Heart left ventricle (tissue), 16 donors: ENCODE results near the gene LMX1A. TPM values are rescaled to one million over a fixed set of nuclear protein-coding genes. Genes with fewer than 3 reads are reported as not detected.

Experiments
- ATAC-seq, 4 donors: fragments of 200-7000 bp; cut with Tn5 transposase; one replicate each; pipeline ENCODE4 v1.9.1; 2020 to 2022; ENCODE audit warnings: moderate library complexity in 4 of 4, mild to moderate bottlenecking in 3 of 4, moderate number of reproducible peaks in 1 of 4
- DNase-seq, 5 donors: peaks; one replicate each; pipeline ENCODE4 v3.0.0-alpha.2; 2020
- H3K27ac ChIP-seq, 12 donors: fragments of 200-600 bp; sonication (generic) in 4 of 12; one replicate each; pipeline versions ENCODE4 v1.5.0 to v1.8.0; 2016 to 2022; ENCODE audit warnings: mild to moderate bottlenecking in 2 of 12
- H3K27me3 ChIP-seq, 9 donors: fragments of 200-600 bp; sonication (generic) in 2 of 9; one replicate each; pipeline versions ENCODE4 v1.5.1 to v1.8.0; 2016 to 2022; ENCODE audit warnings: mild to moderate bottlenecking in 3 of 9
- H3K36me3 ChIP-seq, 9 donors: fragments of 200-600 bp; sonication (generic) in 2 of 9; one replicate each; pipeline versions ENCODE4 v1.5.0 to v1.8.0; 2018 to 2022; ENCODE audit warnings: mild to moderate bottlenecking in 2 of 9
- H3K4me1 ChIP-seq, 12 donors: fragments of 200-600 bp; sonication (generic) in 4 of 12; one replicate each; pipeline versions ENCODE4 v1.5.0 to v1.8.0; 2016 to 2022; ENCODE audit warnings: mild to moderate bottlenecking in 3 of 12
- H3K4me3 ChIP-seq, 12 donors: fragments of 200-600 bp; sonication (generic) in 4 of 12; one replicate each; pipeline versions ENCODE4 v1.5.0 to v1.8.0; 2017 to 2022; ENCODE audit warnings: mild to moderate bottlenecking in 9 of 12, moderate library complexity in 4 of 12
- H3K9me3 ChIP-seq, 12 donors: fragments of 200-600 bp; sonication (generic) in 4 of 12; one replicate each; pipeline versions ENCODE4 v1.5.0 to v1.8.0; 2016 to 2022; ENCODE audit warnings: mild to moderate bottlenecking in 1 of 12
- POLR2A ChIP-seq, 2 donors: fragments of 450-650 bp; IDR thresholded peaks; one replicate each; pipeline ENCODE4 v1.6.1; 2017; ENCODE audit warnings: antibody characterized with exemption in 2 of 2, mild to moderate bottlenecking in 2 of 2, moderate library complexity in 2 of 2
- WGBS, 4 donors: extraction: QIAGEN DNeasy Blood & Tissue Kit in 2 of 4; methylation state at CpG; one replicate each; pipeline versions ENCODE4 v1.1.5 to v1.1.7; 2013 to 2018; 5-methylcytosine and 5-hydroxymethylcytosine counted together
- intact Hi-C, 10 donors: fragments of 100-400 bp; cut with DNase I; formaldehyde crosslinking; loops; one replicate each; pipeline versions ENCODE4 v1.11.1 to v1.14.2; 2022
- polyA plus RNA-seq, 2 donors: library from polyadenylated mRNA; stranded (reverse); fragments of 200-250 nt; gene quantifications; one replicate each; pipeline ENCODE4 v1.2.3, GENCODE V29; 2013
- total RNA-seq, 9 donors: library from RNA; depleted of rRNA in 2 of 9; stranded (reverse); fragments of >200 nt in 2 of 9; fragmentation: NEBNext Ultra II Directional in 3 of 9; extraction: Animal tissue kit (Norgen Biotek cat#: 25700) in 3 of 9; gene quantifications; one replicate each; pipeline versions ENCODE4 v1.1.0 to v1.2.4, GENCODE V29; 2016 to 2023
- TF ChIP-seq, protein P1 (sequence below), 12 donors: fragments of 200-600 bp; sonication (generic) in 4 of 12; IDR thresholded peaks; one replicate each; pipeline versions ENCODE4 v1.5.0 to v1.8.0; 2018 to 2022; ENCODE audit warnings: antibody characterized with exemption in 12 of 12, mild to moderate bottlenecking in 5 of 12
- donor health status: ischemic (EF 13 %, LVEDD 7.1; RV severe dilation, severe dysfunction).
- donor health status: healthy with polysubstance abuse.
- donor health status: DM: no; HTN: yes; CAD: no.
- donor health status: DM: no; HTN: no; CAD: no.
- donor health status: ischemic (EF 25% LVEDD 6.9; RV normal size, moderate dysfunction).
- donor health status: ischemic (EF 25% LVEDD 5.7; RV mildly dilated, moderate dysfunction).
- donor health status: healthy.
- donor health status: DM: yes; HTN: yes; CAD: no.
- donor health status: ischemic (EF 35%, LVEDD 5.7; RV mildly dilated, moderate dysfunction).
- donor health status: nonischemic (EF 11% LVEDD 7.7; RV severe dilation, severe dysfunction).
- donor health status: DM: yes; HTN: yes; CAD: no.
- donor health status: PGD.
- donor health status: ischemic (EF 29% LVEDD 5.4; RV normal size, mild dysfunction).
- donor health status: nonischemic (EF 23%, LVEDD 6.1; RV moderate dilation, normal function).

LMX1A gene
- total and polyA plus RNA-seq, 11 donors, result 0.03 to 0.37 (median 0.14) TPM; not detected in 5

DNA sequence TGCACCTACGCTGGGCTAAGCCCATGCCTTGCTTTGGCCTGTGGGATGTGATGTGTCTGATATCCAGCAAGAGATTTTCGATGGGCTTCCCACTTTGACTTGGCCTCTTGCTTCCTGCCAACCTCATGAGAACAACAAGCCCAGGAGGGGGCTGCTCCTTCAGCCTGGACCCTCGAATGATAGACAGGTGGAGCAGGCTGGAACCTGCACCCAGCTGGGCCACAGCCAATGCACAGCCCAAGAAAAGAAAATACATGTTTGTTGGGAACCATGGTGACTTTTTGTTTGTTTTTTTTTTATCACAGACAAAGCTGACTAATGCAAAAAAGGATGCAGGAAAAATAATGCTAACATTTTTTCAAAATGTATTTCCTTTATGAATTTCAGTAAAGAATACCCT is 144.3 kb downstream of the LMX1A start:
- no peak for DNase-seq
- TF ChIP-seq, protein P1, sequence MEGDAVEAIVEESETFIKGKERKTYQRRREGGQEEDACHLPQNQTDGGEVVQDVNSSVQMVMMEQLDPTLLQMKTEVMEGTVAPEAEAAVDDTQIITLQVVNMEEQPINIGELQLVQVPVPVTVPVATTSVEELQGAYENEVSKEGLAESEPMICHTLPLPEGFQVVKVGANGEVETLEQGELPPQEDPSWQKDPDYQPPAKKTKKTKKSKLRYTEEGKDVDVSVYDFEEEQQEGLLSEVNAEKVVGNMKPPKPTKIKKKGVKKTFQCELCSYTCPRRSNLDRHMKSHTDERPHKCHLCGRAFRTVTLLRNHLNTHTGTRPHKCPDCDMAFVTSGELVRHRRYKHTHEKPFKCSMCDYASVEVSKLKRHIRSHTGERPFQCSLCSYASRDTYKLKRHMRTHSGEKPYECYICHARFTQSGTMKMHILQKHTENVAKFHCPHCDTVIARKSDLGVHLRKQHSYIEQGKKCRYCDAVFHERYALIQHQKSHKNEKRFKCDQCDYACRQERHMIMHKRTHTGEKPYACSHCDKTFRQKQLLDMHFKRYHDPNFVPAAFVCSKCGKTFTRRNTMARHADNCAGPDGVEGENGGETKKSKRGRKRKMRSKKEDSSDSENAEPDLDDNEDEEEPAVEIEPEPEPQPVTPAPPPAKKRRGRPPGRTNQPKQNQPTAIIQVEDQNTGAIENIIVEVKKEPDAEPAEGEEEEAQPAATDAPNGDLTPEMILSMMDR (IDR thresholded peaks at IDR 0.05), result no peak
- TF ChIP-seq POLR2A (IDR thresholded peaks at IDR 0.05), result no peak
- intact Hi-C loops, result loop anchor here in 1 of 10 donors (5.0 kb wide), 1 partner anchor 50 kb away; no protein-coding TSS in a partner anchor
- Histone ChIP-seq H3K4me1 (no peaks in the 10 kb centered on the region), H3K27me3 (peaks cover 0 to 6% (median 0%) of the 10 kb centered on the region in 9 donors), H3K9me3 (no peaks in the 10 kb centered on the region), H3K27ac (no peak overlapping the region), H3K4me3 (no peak overlapping the region), H3K36me3 (no peaks in the 10 kb centered on the region)
- 52 to 65% (median 63%) methylated on average over 3 of the region's 3 CpGs for WGBS, 4 donors
- no peak for ATAC-seq

DNA sequence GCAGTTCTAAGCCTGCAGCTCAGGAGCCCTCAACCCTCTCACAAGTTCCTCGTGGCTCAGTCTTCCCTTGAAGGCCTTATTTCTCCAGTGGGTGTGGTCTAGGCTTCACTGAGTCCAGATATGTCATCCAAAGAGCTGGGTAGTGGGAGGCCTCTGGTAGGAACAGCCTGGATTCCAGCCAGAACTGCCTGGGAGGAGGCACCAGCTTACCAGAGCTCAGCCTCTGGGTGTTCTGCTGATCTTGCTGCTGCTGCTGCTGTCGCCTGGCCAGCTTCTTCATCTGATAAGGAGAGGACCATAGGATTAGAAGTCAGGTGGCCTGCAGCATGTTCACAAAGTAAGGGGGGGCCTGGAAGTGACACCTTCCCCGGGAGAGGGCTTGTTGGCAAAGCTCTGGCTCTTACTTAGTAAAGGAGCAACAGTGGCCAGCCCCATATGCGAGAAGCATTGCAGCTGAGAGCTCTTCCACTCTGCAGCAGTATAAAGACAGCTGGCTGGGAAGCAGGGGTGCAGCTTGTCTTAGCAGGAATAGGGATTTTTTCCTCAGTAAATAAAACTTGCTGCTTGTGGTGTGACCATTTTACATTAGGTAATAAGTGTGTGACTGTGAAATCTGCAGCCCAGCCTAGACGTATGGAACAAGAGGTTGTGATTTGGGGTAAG is 148.5 kb downstream of the LMX1A start:
- ATAC-seq, result no peak
- H3K4me3 ChIP-seq, result no peak overlapping the region
- TF ChIP-seq, protein P1 (IDR thresholded peaks at IDR 0.05), result no peak
- TF ChIP-seq POLR2A (IDR thresholded peaks at IDR 0.05), result no peak
- DNase-seq, result no peak
- intact Hi-C loops, result no loop called here
- WGBS, 4 donors, result 32 to 48% (median 43%) methylated on average over 5 of the region's 5 CpGs
- H3K36me3 ChIP-seq, result no peaks in the 10 kb centered on the region
- no peaks in the 10 kb centered on the region for H3K9me3 ChIP-seq
- no peaks in the 10 kb centered on the region for H3K4me1 ChIP-seq
- H3K27ac ChIP-seq, result no peak overlapping the region
- H3K27me3 ChIP-seq, result peaks cover 0 to 6% (median 0%) of the 10 kb centered on the region in 9 donors

DNA sequence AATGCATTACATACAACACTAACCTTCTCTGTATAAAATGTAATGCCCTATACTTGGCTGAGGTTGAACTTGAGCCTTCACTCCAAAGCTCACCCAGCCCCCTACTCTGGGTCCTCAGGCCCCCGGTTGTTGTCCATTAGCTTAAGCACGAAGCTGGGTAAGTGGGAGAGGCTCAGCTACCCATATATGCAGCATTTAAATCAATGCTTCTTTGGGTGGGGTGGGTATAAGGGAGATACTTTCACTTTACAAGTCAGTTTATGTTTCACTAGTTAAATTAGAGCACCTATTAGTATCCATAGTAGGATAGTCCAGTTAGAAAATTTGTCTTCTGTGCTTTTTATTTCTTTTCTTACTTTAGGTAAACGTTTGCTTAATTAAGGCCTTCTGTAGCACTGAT is 151.4 kb downstream of the LMX1A start:
- Histone ChIP-seq H3K36me3 (no peaks in the 10 kb centered on the region), H3K9me3 (no peaks in the 10 kb centered on the region), H3K4me1 (no peaks in the 10 kb centered on the region), H3K27ac (no peak overlapping the region), H3K27me3 (peaks cover 0 to 6% (median 0%) of the 10 kb centered on the region in 9 donors), H3K4me3 (no peak overlapping the region)
- intact Hi-C loops, result no loop called here
- WGBS, 4 donors, result 32 to 54% (median 41%) methylated on average over 3 of the region's 3 CpGs
- ATAC-seq (no peak), DNase-seq (no peak)
- TF ChIP-seq POLR2A (IDR thresholded peaks at IDR 0.05), result no peak
- TF ChIP-seq, protein P1 (IDR thresholded peaks at IDR 0.05), result no peak

DNA sequence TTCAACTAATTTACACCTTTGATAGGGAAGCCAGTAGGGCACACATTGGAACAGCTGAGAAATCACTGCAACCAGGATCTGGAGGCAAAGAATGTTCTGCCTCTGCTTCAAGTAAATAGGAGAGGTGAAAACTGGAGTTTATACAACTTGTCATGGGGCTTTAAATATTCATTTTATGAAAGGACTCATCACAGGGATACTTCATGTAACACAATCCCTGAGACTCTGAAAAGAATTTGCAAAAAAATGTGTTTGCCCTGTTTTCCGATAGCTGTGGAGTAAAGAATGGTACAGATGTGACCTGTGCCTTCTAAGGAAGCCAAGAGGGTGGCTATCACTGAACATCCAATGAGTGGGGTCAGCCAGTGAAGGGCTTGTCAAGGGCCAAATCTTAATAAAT is 152.0 kb downstream of the LMX1A start:
- Histone ChIP-seq H3K4me3 (no peak overlapping the region), H3K27ac (no peak overlapping the region), H3K27me3 (peaks cover 0 to 1% (median 0%) of the 10 kb centered on the region in 9 donors), H3K9me3 (no peaks in the 10 kb centered on the region), H3K4me1 (no peaks in the 10 kb centered on the region), H3K36me3 (no peaks in the 10 kb centered on the region)
- intact Hi-C loops, result no loop called here
- DNase-seq (no peak), ATAC-seq (no peak)
- WGBS, 4 donors, result 82 to 93% (median 89%) methylated on average over 1 of the region's 1 CpG
- TF ChIP-seq, protein P1 (IDR thresholded peaks at IDR 0.05), result no peak
- no peak for TF ChIP-seq POLR2A (IDR thresholded peaks at IDR 0.05)
